ENCODE measurements around the gene RTN4RL2. TPM values are rescaled to one million over a fixed set of nuclear protein-coding genes. Genes with fewer than 3 reads are reported as not detected.

The RTN4RL2 gene
- total RNA-seq, 1 experiment from 2014 or later = 7.0 TPM

- Histone ChIP-seq H4K8ac (replicated peaks; ENCODE audit: insufficient read length, low read depth, low read length) (no peak overlapping the region), H3K23ac (ENCODE audit: insufficient read length, low read depth, low read length) (no peak overlapping the region), H3K23me2 (ENCODE audit: insufficient read length, low read depth, low read length, poor library complexity, severe bottlenecking) (peaks cover 15% of the 10 kb centered on the region)
These were observed 21.8 kb downstream of the RTN4RL2 start for GRCh38 chr11:57481915-57482781.

More at GRCh38 chr11:57481915-57482781, 21.8 kb downstream of the RTN4RL2 start:
- no peak overlapping the region for H4K5ac ChIP-seq (ENCODE audit: insufficient read length, low read depth, low read length)
- H3K14ac ChIP-seq (ENCODE audit: insufficient read depth, low read length) = peak overlapping the region; percentile 52; the same call in 1 of the 2 replicates
- H3K27ac Mint-ChIP-seq = no peak overlapping the region; a peak in 1 of 7 replicates
- TF ChIP-seq CTCF (conservative IDR thresholded peaks at IDR 0.05) = no peak
- no peak overlapping the region for H2BK15ac ChIP-seq (ENCODE audit: low read depth, low read length)
- no peaks in the 10 kb centered on the region for H3K79me1 ChIP-seq (ENCODE audit: insufficient read depth, low read depth, low read length, poor library complexity, severe bottlenecking)
- H2BK5ac ChIP-seq (ENCODE audit: insufficient read length, low read length) = no peak overlapping the region
- H3T11ph ChIP-seq (ENCODE audit: low read length) = no peak overlapping the region
- no CpG with 5 or more reads among the region's 44 CpGs for WGBS (ENCODE audit: extremely low coverage, insufficient read length, low lambda C conversion rate)
- no peaks in the 10 kb centered on the region for H3K9me3 ChIP-seq (ENCODE audit: control insufficient read depth, low read depth, low read length)
- H3K27me3 ChIP-seq (ENCODE audit: insufficient read depth, low read length) = no peaks in the 10 kb centered on the region; the same call in 1 of the 2 replicates
- DNase-seq = no peak
- no peak overlapping the region for H3K27ac ChIP-seq (ENCODE audit: insufficient read length, low read depth, low read length)
- H3K4me3 Mint-ChIP-seq = peak overlapping the region; percentile 61 to 84
- H3K56ac ChIP-seq (ENCODE audit: insufficient read length, low read depth, low read length) = no peak overlapping the region
- H3K9ac ChIP-seq (ENCODE audit: extremely low read depth, insufficient read length, low read length) = no peak overlapping the region
- H3K4me2 ChIP-seq (ENCODE audit: insufficient read depth, insufficient read length, low read length) = peak overlapping the region; percentile 67
- H3K27me3 Mint-ChIP-seq (ENCODE audit: low read depth) = peaks cover 72% of the 10 kb centered on the region
- no peak overlapping the region for H2BK12ac ChIP-seq (ENCODE audit: insufficient read length, low read depth, low read length)
- H3K36me3 Mint-ChIP-seq (ENCODE audit: insufficient read depth in 1 of 3, low read depth in 3 of 3) = peaks cover 3 to 13% (median 6%) of the 10 kb centered on the region in 3 experiments; a peak in 6 of 7 replicates
- no peak overlapping the region for H3K4ac ChIP-seq (ENCODE audit: low read depth, low read length)
- no peaks in the 10 kb centered on the region for H3K4me1 ChIP-seq (ENCODE audit: insufficient read depth, low read length)
- H2BK120ac ChIP-seq (ENCODE audit: low read depth, low read length, poor library complexity, severe bottlenecking) = no peak overlapping the region
- H2AK5ac ChIP-seq (ENCODE audit: insufficient read length, low read length) = no peak overlapping the region
- H3K4me1 Mint-ChIP-seq = peaks cover 17 to 45% of the 10 kb centered on the region in 2 experiments
- H2AFZ ChIP-seq (ENCODE audit: low read length) = no peak overlapping the region
- no peaks in the 10 kb centered on the region for H3K79me2 ChIP-seq (ENCODE audit: insufficient read depth, low read length)
- no peak overlapping the region for H4K91ac ChIP-seq (ENCODE audit: insufficient read length, low read depth, low read length)
- H2BK20ac ChIP-seq (ENCODE audit: low read depth, low read length, poor library complexity, severe bottlenecking) = no peak overlapping the region
- H3K18ac ChIP-seq (ENCODE audit: insufficient read length, low read depth, low read length) = no peak overlapping the region
- H3K9me3 Mint-ChIP-seq = no peaks in the 10 kb centered on the region; a peak in 2 of 5 replicates
- no peaks in the 10 kb centered on the region for H4K20me1 ChIP-seq (ENCODE audit: control insufficient read depth, insufficient read depth, insufficient read length)
